Astrocyte (in vitro differentiated cells and primary cell): ENCODE results near the gene CAMK2B. TPM values are rescaled to one million over a fixed set of nuclear protein-coding genes. Genes with fewer than 3 reads are reported as not detected.

Experiments used
- DNase-seq: peaks from one replicate; pipeline ENCODE4 v3.0.0-alpha.2; 2010; ENCODE audit warnings: low read depth
- FAIRE-seq: peaks from 2 replicates; lab custom pipeline; 2011; peaks lifted over from hg19 to GRCh38; lab: Jason Lieb, UNC
- H2AFZ ChIP-seq: 2 replicates; pipeline ENCODE4 v1.6.0; 2012; ENCODE audit warnings: low read depth, low read length, inconsistent platforms
- H3K27ac ChIP-seq: 2 replicates; pipeline ENCODE4 v1.5.1; 2011; ENCODE audit warnings: low read depth, low read length, inconsistent platforms
- H3K27me3 ChIP-seq: 2 replicates; pipeline ENCODE4 v1.6.0; 2011; ENCODE audit warnings: low read length, inconsistent platforms; ENCODE audit not compliant: insufficient read depth
- H3K36me3 ChIP-seq: 2 replicates; pipeline ENCODE4 v1.5.1; 2011; ENCODE audit warnings: low read length, inconsistent platforms; ENCODE audit not compliant: insufficient read depth
- H3K4me1 ChIP-seq: 2 replicates; pipeline ENCODE4 v1.5.1; 2011; ENCODE audit warnings: low read length, inconsistent platforms; ENCODE audit not compliant: insufficient read depth
- H3K4me2 ChIP-seq: 2 replicates; pipeline ENCODE4 v1.6.0; 2012; ENCODE audit warnings: low read length, inconsistent platforms
- H3K4me3 ChIP-seq: 2 replicates; pipeline ENCODE4 v1.5.1; 2011; ENCODE audit warnings: low read depth, mild to moderate bottlenecking, low read length, inconsistent platforms; ENCODE audit not compliant: insufficient read depth
- H3K79me2 ChIP-seq: 2 replicates; pipeline ENCODE4 v1.6.0; 2012; ENCODE audit warnings: mild to moderate bottlenecking, low read length, inconsistent platforms; ENCODE audit not compliant: insufficient read depth
- H3K9ac ChIP-seq: 2 replicates; pipeline ENCODE4 v1.6.0; 2012; ENCODE audit warnings: mild to moderate bottlenecking, low read length, inconsistent platforms
- H3K9me3 ChIP-seq: 2 replicates; pipeline ENCODE4 v1.5.1; 2012; ENCODE audit warnings: low read depth, mild to moderate bottlenecking, low read length, inconsistent platforms; ENCODE audit not compliant: insufficient read depth
- H4K20me1 ChIP-seq: 2 replicates; pipeline ENCODE4 v1.6.0; 2012; ENCODE audit warnings: low read length, inconsistent platforms; ENCODE audit not compliant: insufficient read depth
- H3K27ac Mint-ChIP-seq: one replicate; pipeline ENCODE4 v1.8.0; 2021; ENCODE audit warnings: mild to moderate bottlenecking, mixed read lengths; ENCODE audit not compliant: unreplicated experiment
- H3K27me3 Mint-ChIP-seq: one replicate; pipeline ENCODE4 v1.8.0; 2021; ENCODE audit warnings: low read depth, mixed read lengths; ENCODE audit not compliant: unreplicated experiment
- H3K36me3 Mint-ChIP-seq: one replicate; pipeline ENCODE4 v1.8.0; 2021; ENCODE audit warnings: low read depth, mixed read lengths; ENCODE audit not compliant: unreplicated experiment
- H3K4me1 Mint-ChIP-seq: one replicate; pipeline ENCODE4 v1.8.0; 2021; ENCODE audit warnings: low read depth, mixed read lengths; ENCODE audit not compliant: unreplicated experiment
- H3K4me3 Mint-ChIP-seq: one replicate; pipeline ENCODE4 v1.8.0; 2021; ENCODE audit warnings: mild to moderate bottlenecking, moderate library complexity, mixed read lengths; ENCODE audit not compliant: unreplicated experiment
- H3K9me3 Mint-ChIP-seq: one replicate; pipeline ENCODE4 v1.8.0; 2021; ENCODE audit warnings: mild to moderate bottlenecking, mixed read lengths; ENCODE audit not compliant: unreplicated experiment
- CTCF ChIP-seq: IDR thresholded peaks from 2 replicates; pipeline ENCODE4 v1.5.1; 2011; ENCODE audit warnings: low read depth, mild to moderate bottlenecking, inconsistent platforms, low read length, moderate library complexity; ENCODE audit not compliant: insufficient read depth
- EZH2 ChIP-seq: IDR thresholded peaks from 2 replicates; pipeline ENCODE4 v1.6.1; 2012; ENCODE audit warnings: mild to moderate bottlenecking, low read length, inconsistent platforms; ENCODE audit not compliant: insufficient read depth
- total RNA-seq: library from RNA; stranded (reverse); gene quantifications from 2 replicates; pipeline ENCODE4 v1.2.1, GENCODE V29; 2021

The CAMK2B gene
- total RNA-seq, 1 donor from 2014 or later = 0.18 TPM

GRCh38 chr7:44223362-44224079 lies 101.9 kb downstream of the CAMK2B start:
- Histone ChIP-seq H3K4me1 (no peaks in the 10 kb centered on the region), H4K20me1 (no peaks in the 10 kb centered on the region), H3K27ac (no peak overlapping the region), H3K79me2 (no peaks in the 10 kb centered on the region), H3K4me3 (no peak overlapping the region), H3K4me2 (no peak overlapping the region), H3K27me3 (peaks cover 6% of the 10 kb centered on the region), H3K9ac (no peak overlapping the region), H2AFZ (no peak overlapping the region), H3K36me3 (no peaks in the 10 kb centered on the region), H3K9me3 (peaks cover 4% of the 10 kb centered on the region)
- TF ChIP-seq EZH2 = no peak
- no peak for TF ChIP-seq CTCF
- Mint-ChIP-seq H3K4me1 (no peaks in the 10 kb centered on the region), H3K27me3 (peaks cover 22% of the 10 kb centered on the region), H3K36me3 (no peaks in the 10 kb centered on the region), H3K4me3 (no peak overlapping the region), H3K9me3 (no peaks in the 10 kb centered on the region), H3K27ac (no peak overlapping the region)
- FAIRE-seq = no peak
- DNase-seq = no peak

- H3K27me3 ChIP-seq = peaks cover 6% of the 10 kb centered on the region
- no peaks in the 10 kb centered on the region for H4K20me1 ChIP-seq
- TF ChIP-seq EZH2 = no peak
- no peak for TF ChIP-seq CTCF
- Mint-ChIP-seq H3K4me3 (no peak overlapping the region), H3K9me3 (no peaks in the 10 kb centered on the region), H3K4me1 (peaks cover 5% of the 10 kb centered on the region), H3K27me3 (peaks cover 20% of the 10 kb centered on the region), H3K27ac (no peak overlapping the region), H3K36me3 (no peaks in the 10 kb centered on the region)
- H3K79me2 ChIP-seq = no peaks in the 10 kb centered on the region
- H3K27ac ChIP-seq = no peak overlapping the region
- no peaks in the 10 kb centered on the region for H3K36me3 ChIP-seq
- no peak overlapping the region for H3K4me2 ChIP-seq
- no peaks in the 10 kb centered on the region for H3K4me1 ChIP-seq
- no peak overlapping the region for H3K4me3 ChIP-seq
- no peak for FAIRE-seq
- no peak overlapping the region for H3K9ac ChIP-seq
- peaks cover 4% of the 10 kb centered on the region for H3K9me3 ChIP-seq
- DNase-seq = no peak
- no peak overlapping the region for H2AFZ ChIP-seq
Measured at GRCh38 chr7:44222776-44223261, 102.6 kb downstream of the CAMK2B start.

- peaks cover 5% of the 10 kb centered on the region for H3K4me1 Mint-ChIP-seq
- no peak for FAIRE-seq
Measured at GRCh38 chr7:44222074-44222473, 103.3 kb downstream of the CAMK2B start.

More at GRCh38 chr7:44222074-44222473, 103.3 kb downstream of the CAMK2B start:
- Histone ChIP-seq H3K9ac (no peak overlapping the region), H3K27me3 (peaks cover 6% of the 10 kb centered on the region), H3K27ac (no peak overlapping the region), H4K20me1 (no peaks in the 10 kb centered on the region), H3K4me1 (no peaks in the 10 kb centered on the region), H3K36me3 (no peaks in the 10 kb centered on the region), H3K4me3 (no peak overlapping the region), H2AFZ (no peak overlapping the region), H3K79me2 (no peaks in the 10 kb centered on the region), H3K4me2 (no peak overlapping the region), H3K9me3 (peaks cover 4% of the 10 kb centered on the region)
- H3K27me3 Mint-ChIP-seq = peaks cover 20% of the 10 kb centered on the region
- H3K36me3 Mint-ChIP-seq = no peaks in the 10 kb centered on the region
- no peak for TF ChIP-seq CTCF
- no peak for TF ChIP-seq EZH2
- H3K9me3 Mint-ChIP-seq = no peaks in the 10 kb centered on the region
- no peak overlapping the region for H3K4me3 Mint-ChIP-seq
- DNase-seq = no peak
- no peak overlapping the region for H3K27ac Mint-ChIP-seq
